Measurements from ENCODE around the gene TSC1.

DNA sequence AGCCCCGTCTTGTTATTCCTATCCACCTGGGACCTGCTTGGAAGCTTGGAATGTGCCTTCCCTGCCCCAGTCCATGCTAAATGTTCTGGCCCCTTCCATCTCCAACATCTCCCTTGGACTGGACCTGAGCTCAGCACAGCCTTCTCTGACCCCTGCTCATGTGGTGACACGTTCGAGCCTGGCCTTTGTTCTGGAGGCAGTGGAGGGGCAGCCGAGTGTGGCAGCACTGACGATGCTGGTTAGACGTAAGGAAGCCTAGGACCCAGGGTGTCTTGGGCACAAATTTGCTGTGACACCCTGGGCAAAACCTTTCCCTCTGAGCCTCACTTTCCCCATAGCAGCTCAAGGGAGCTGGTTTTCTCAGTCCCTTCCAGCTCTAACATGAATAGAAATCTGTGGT is 61.8 kb downstream of the TSC1 start:
- TF ChIP-seq EZH2 (optimal IDR thresholded peaks at IDR 0.05; ENCODE audit: low read depth, low read length) (no peak), EZH2phosphoT487 (IDR thresholded peaks at IDR 0.05; ENCODE audit: low read length) (no peak)
- TF ChIP-seq, protein P1, sequence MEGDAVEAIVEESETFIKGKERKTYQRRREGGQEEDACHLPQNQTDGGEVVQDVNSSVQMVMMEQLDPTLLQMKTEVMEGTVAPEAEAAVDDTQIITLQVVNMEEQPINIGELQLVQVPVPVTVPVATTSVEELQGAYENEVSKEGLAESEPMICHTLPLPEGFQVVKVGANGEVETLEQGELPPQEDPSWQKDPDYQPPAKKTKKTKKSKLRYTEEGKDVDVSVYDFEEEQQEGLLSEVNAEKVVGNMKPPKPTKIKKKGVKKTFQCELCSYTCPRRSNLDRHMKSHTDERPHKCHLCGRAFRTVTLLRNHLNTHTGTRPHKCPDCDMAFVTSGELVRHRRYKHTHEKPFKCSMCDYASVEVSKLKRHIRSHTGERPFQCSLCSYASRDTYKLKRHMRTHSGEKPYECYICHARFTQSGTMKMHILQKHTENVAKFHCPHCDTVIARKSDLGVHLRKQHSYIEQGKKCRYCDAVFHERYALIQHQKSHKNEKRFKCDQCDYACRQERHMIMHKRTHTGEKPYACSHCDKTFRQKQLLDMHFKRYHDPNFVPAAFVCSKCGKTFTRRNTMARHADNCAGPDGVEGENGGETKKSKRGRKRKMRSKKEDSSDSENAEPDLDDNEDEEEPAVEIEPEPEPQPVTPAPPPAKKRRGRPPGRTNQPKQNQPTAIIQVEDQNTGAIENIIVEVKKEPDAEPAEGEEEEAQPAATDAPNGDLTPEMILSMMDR (IDR thresholded peaks at IDR 0.05; ENCODE audit: low read length) = no peak
